ENCODE results near the gene GAREM2. TPM values are rescaled to one million over a fixed set of nuclear protein-coding genes. Genes with fewer than 3 reads are reported as not detected.

The GAREM2 gene
- total and polyA plus RNA-seq, 9 of the 15 experiments (the other 6 are each of a cell fraction or from before 2014, with no cell fraction given): 1.7 to 12.4 (median 2.5) TPM

DNA sequence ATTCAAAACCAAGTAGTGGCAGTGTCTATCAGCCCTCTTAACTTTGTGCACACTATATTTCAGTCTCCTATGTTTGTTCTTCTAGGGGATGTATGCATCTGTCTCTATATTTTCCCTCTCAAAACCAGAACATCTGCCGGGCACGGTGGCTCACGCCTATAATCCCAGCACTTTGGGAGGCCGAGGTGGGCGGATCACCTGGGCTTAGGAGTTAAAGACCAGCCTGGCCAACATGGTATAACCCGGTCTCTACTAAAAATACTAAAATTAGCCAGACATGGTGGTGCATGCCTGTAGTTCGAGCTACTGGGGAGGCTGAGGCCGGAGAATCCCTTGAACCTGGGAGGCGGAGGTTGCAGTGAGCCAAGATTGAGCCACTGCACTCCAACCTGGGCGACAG is 9.9 kb upstream of the GAREM2 start:
- WGBS (ENCODE audit: insufficient coverage, low coverage, missing lambda C conversion rate): 29% methylated on average over 10 of the region's 10 CpGs
- FAIRE-seq: no peak
- H3K4me1 ChIP-seq (replicated peaks in 1 of 2; ENCODE audit: control insufficient read depth in 2 of 2, insufficient read depth in 2 of 2, low read length in 2 of 2): no peaks in the 10 kb centered on the region; a peak in 1 of 5 replicates
- CTCF ChIA-PET (ENCODE audit: low intra/inter-chr PET ratio): no interaction called here
- ATAC-seq: no peak
- intact Hi-C loops (cut with micrococcal nuclease) (no loop called here), in situ Hi-C loops (cut with MboI) (no loop called here)
- no peak for DNase-seq (ENCODE audit: extremely low read depth in 1 of 4, low spot score in 3 of 4)
- no peak overlapping the region for H3K4me2 ChIP-seq (ENCODE audit: insufficient read depth, low read length)
- H3K27ac ChIP-seq (ENCODE audit: extremely low read depth, low read depth, low read length): no peak overlapping the region
- TF ChIP-seq PTTG1 (tag; IDR thresholded peaks at IDR 0.05; ENCODE audit: low read depth) (no peak), SAFB (IDR thresholded peaks at IDR 0.05; ENCODE audit: borderline replicate concordance, low read depth, low read length) (no peak), E2F3 (CRISPR knock-in tag; IDR thresholded peaks at IDR 0.05) (no peak), DNMT1 (IDR thresholded peaks at IDR 0.05) (no peak), NFE2L1 (tag; IDR thresholded peaks at IDR 0.05; ENCODE audit: borderline replicate concordance, low read depth) (no peak), TAF1 (IDR thresholded peaks at IDR 0.05; ENCODE audit: control insufficient read depth, extremely low read depth, insufficient read depth, low read length, severe bottlenecking) (no peak), SMAD2 (IDR thresholded peaks at IDR 0.05; ENCODE audit: low read depth, low read length) (no peak), NR2C1 (IDR thresholded peaks at IDR 0.05) (no peak), NR2C1 (tag; IDR thresholded peaks at IDR 0.05) (no peak), HDAC3 (IDR thresholded peaks at IDR 0.05; ENCODE audit: borderline replicate concordance, partially characterized antibody) (no peak), TRIM25 (IDR thresholded peaks at IDR 0.05; ENCODE audit: borderline replicate concordance) (no peak)
- TF ChIP-seq, protein P1, sequence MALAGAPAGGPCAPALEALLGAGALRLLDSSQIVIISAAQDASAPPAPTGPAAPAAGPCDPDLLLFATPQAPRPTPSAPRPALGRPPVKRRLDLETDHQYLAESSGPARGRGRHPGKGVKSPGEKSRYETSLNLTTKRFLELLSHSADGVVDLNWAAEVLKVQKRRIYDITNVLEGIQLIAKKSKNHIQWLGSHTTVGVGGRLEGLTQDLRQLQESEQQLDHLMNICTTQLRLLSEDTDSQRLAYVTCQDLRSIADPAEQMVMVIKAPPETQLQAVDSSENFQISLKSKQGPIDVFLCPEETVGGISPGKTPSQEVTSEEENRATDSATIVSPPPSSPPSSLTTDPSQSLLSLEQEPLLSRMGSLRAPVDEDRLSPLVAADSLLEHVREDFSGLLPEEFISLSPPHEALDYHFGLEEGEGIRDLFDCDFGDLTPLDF (CRISPR knock-in tag; IDR thresholded peaks at IDR 0.05): no peak
- H3K4me3 ChIP-seq: no peak overlapping the region
- POLR2A ChIA-PET: no interaction called here
- no peaks in the 10 kb centered on the region for H3K9me3 ChIP-seq (replicated peaks; ENCODE audit: control insufficient read depth, insufficient read depth, low read depth, low read length)
- no peaks in the 10 kb centered on the region for H3K9me1 ChIP-seq (ENCODE audit: control insufficient read depth, insufficient read depth, low read length)
- no peak overlapping the region for H3K9ac ChIP-seq (ENCODE audit: insufficient read depth in 1 of 2, low read depth in 2 of 2, low read length in 2 of 2)
- H3K36me3 ChIP-seq (ENCODE audit: control insufficient read depth, insufficient read depth, low read length): no peaks in the 10 kb centered on the region
- peak overlapping the region; percentile 4; the same call in 1 of the 2 replicates for H2AFZ ChIP-seq (ENCODE audit: low read depth, low read length)
- peaks cover 0 to 5% of the 10 kb centered on the region in 2 experiments; a peak in 2 of 5 replicates for H3K27me3 ChIP-seq (ENCODE audit: control insufficient read depth in 2 of 2, insufficient read depth in 2 of 2, low read length in 2 of 2)
- H4K20me1 ChIP-seq (replicated peaks; ENCODE audit: control insufficient read depth, insufficient read depth, low read length): no peaks in the 10 kb centered on the region
- no TSS peak for BruUV-seq (replicated peaks)
- H3K79me2 ChIP-seq (ENCODE audit: control insufficient read depth, insufficient read depth, low read length): no peaks in the 10 kb centered on the region
